Bronchial epithelial cell (primary cell): ENCODE data around the gene ZNF337. TPM values are rescaled to one million over a fixed set of nuclear protein-coding genes. Genes with fewer than 3 reads are reported as not detected.

Experiments used
- DNase-seq: peaks from one replicate; pipeline ENCODE4 v3.0.0-alpha.2; 2010; ENCODE audit warnings: low read depth
- FAIRE-seq: peaks from 2 replicates; lab custom pipeline; 2011; peaks lifted over from hg19 to GRCh38; lab: Jason Lieb, UNC
- H3K27me3 ChIP-seq: 2 replicates; pipeline ENCODE4 v1.5.1; 2011; ENCODE audit warnings: low read length; ENCODE audit not compliant: control insufficient read depth, insufficient read depth
- H3K36me3 ChIP-seq: 2 replicates; pipeline ENCODE4 v1.5.1; 2011; ENCODE audit warnings: low read length; ENCODE audit not compliant: control insufficient read depth, insufficient read depth
- H3K4me3 ChIP-seq: 2 replicates; pipeline ENCODE4 v1.5.1; 2011; ENCODE audit warnings: mild to moderate bottlenecking, low read depth, low read length, control low read depth
- total RNA-seq: library from RNA; depleted of rRNA; stranded (reverse); fragments of >200 nt; gene quantifications from 2 replicates; pipeline ENCODE4 v1.2.1, GENCODE V29; 2014
- TF ChIP-seq, protein P1 (sequence below): IDR thresholded peaks from 2 replicates; pipeline ENCODE4 v1.5.1; 2011; ENCODE audit warnings: mild to moderate bottlenecking, moderate library complexity, low read length, control low read depth, inconsistent platforms; ENCODE audit not compliant: insufficient read depth, severe bottlenecking

ZNF337 gene
- total RNA-seq, result 18.2 and 18.4 TPM in 2 replicates

DNA sequence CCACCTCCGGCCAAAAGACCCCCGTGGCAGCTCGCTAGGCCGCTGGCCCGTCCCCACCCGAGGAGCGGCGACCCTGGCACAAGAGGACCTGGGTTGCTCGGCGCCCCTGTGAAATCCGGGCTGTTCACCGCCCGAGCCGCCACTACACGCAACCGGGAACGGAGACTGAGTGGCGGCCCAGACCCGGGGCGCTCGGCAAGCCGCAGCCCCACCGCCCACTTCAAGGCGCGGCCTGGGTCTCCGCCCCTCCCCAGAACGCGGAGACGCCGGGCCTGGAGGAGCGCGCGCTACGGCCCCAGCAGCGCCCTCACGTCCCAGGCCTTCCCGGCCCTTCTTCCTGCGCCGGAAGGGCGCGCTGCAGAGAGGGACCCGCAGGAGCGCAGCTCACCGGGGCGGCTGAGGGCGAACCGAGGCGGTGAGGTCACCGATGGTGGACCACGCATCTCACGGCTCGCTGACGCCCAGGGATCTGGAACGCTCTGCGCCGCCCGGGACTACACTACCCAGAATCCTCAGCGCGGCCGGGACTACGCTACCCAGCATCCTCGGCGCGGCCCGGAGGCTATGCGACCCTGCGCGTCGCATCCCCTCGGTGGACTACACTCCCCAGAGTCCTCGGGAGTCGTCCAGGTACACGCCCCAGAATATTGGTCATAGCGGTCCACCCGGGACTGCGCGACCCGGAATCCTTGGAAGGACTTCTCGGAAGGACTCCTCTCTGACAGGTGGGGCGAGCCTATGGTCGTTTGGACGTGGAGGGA lies at the start of gene ZNF337:
Gene ZNF337 (minus strand): TSS at position 483 of the 761 bp plus-strand sequence. CDS start 10,436 bp downstream, outside the sequence.
- TF ChIP-seq, protein P1, sequence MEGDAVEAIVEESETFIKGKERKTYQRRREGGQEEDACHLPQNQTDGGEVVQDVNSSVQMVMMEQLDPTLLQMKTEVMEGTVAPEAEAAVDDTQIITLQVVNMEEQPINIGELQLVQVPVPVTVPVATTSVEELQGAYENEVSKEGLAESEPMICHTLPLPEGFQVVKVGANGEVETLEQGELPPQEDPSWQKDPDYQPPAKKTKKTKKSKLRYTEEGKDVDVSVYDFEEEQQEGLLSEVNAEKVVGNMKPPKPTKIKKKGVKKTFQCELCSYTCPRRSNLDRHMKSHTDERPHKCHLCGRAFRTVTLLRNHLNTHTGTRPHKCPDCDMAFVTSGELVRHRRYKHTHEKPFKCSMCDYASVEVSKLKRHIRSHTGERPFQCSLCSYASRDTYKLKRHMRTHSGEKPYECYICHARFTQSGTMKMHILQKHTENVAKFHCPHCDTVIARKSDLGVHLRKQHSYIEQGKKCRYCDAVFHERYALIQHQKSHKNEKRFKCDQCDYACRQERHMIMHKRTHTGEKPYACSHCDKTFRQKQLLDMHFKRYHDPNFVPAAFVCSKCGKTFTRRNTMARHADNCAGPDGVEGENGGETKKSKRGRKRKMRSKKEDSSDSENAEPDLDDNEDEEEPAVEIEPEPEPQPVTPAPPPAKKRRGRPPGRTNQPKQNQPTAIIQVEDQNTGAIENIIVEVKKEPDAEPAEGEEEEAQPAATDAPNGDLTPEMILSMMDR, result peak; percentile 37
- no peak for FAIRE-seq
- peak within 1 kb of the TSS; percentile 92 for H3K4me3 ChIP-seq
- H3K36me3 ChIP-seq, result no peaks in the 10 kb centered on the region
- peak; percentile 81 for DNase-seq
- no peaks in the 10 kb centered on the region for H3K27me3 ChIP-seq

DNA sequence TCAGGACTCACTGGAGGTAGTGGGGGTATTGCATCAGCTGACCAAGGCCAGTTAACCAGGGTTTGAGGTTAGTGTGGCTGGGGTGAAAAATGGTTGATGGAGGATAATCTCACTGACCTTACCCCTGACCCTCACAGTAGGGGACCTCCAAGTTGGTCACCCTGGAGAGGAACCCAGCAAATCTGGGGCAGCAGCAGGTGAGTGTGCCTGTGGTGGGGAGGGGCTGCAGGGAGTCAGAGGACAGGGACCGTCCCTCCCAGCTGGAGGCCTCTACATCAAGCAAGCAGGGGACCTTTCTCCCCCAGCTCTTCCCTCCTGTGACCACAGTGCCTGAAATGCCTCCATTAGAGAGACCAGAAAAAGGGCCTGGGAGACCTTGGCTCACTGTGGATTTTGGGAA lies 49.1 kb upstream of the ZNF337 start:
- DNase-seq (no peak), FAIRE-seq (no peak)
- Histone ChIP-seq H3K4me3 (no peak overlapping the region), H3K36me3 (no peaks in the 10 kb centered on the region), H3K27me3 (no peaks in the 10 kb centered on the region)
- TF ChIP-seq, protein P1, result no peak

DNA sequence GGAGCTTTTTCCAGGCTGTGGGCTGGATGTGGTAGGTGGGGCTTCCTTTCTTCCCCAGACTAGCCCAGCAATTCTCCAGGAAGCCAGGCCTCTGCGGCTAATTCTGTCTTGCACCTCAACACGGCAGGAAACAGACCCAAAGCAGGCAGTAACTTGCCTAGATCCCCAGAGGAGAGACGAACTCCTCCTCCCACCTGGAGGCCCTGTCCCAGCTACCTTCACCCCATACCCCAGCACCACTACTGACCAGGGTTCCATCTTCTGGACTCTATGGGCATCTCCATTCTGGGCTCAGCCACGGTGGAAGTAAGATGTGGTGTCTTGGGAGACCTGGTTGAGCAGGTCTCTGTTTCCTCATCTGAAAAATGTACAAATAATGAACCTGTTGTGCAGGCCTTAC lies 48.4 kb upstream of the ZNF337 start:
- DNase-seq (peak; percentile 28), FAIRE-seq (no peak)
- no peaks in the 10 kb centered on the region for H3K27me3 ChIP-seq
- H3K36me3 ChIP-seq, result no peaks in the 10 kb centered on the region
- H3K4me3 ChIP-seq, result no peak overlapping the region
- TF ChIP-seq, protein P1, result no peak

DNA sequence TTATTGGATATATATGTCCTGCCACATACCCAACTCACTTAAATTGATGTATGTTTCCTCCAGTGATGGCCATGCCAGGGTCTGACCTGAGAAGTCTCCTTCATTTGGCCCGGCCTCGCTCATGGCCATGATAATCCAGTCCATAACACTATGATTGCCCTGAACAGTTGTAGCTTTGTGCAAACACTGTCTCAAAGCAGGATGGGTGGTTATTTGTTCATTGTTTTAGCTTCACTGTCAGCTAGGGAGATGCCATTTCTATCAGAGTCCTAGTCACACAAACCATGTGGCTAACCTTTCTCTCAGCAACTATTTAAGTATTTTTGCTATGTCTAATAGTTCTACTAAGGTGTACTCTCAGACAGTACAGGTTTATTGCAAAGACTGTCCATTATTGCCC lies 47.6 kb upstream of the ZNF337 start:
- FAIRE-seq, result no peak
- no peak for DNase-seq
- no peak overlapping the region for H3K4me3 ChIP-seq
- no peaks in the 10 kb centered on the region for H3K36me3 ChIP-seq
- TF ChIP-seq, protein P1, result no peak
- no peaks in the 10 kb centered on the region for H3K27me3 ChIP-seq

DNA sequence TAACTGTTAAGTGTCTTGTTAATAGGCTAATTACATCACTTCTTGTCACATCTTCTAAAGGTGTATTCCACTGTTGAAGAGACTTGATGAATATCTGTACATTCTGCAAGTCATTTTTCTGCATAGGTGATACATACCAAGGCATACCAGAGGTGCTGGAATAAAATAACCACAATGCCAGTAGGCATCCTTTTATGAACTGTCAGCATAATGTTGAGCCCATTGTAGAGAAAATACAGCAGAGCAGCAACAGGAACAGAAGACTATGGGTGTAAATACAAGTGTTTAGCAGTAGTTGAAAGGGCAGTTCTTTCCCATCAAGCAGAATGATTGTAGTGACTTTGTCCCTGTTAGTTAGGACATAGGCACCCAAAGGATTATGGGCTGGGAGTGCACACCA lies 44.4 kb upstream of the ZNF337 start:
- FAIRE-seq (no peak), DNase-seq (no peak)
- H3K27me3 ChIP-seq, result no peaks in the 10 kb centered on the region
- H3K36me3 ChIP-seq, result no peaks in the 10 kb centered on the region
- TF ChIP-seq, protein P1, result no peak
- no peak overlapping the region for H3K4me3 ChIP-seq
